NCI-H2227 (cell line): ENCODE measurements around the gene PCBP2.

Experiments used
- DNase-seq: peaks from one replicate; lab custom pipeline; 2025; ENCODE audit not compliant: unreplicated experiment; lab: John Stamatoyannopoulos, UW

Gene PCBP2

GRCh38 chr12:53506881-53507602 lies 55.1 kb downstream of the PCBP2 start, which contains the start of gene NPFF:
NPFF (minus strand) TSS chr12:53507484; CDS start chr12:53507474, 10 bp downstream.
- DNase-seq, result no peak

GRCh38 chr12:53507603-53507885 lies 55.6 kb downstream of the PCBP2 start:
- no peak for DNase-seq

GRCh38 chr12:53508534-53509170 lies 56.8 kb downstream of the PCBP2 start:
- peak; percentile 85 for DNase-seq

GRCh38 chr12:53510181-53510812 lies 58.4 kb downstream of the PCBP2 start:
- no peak for DNase-seq

- no peak for DNase-seq
These were observed 62.0 kb downstream of the PCBP2 start for GRCh38 chr12:53513712-53514410.

- DNase-seq, result no peak
These were observed 62.9 kb downstream of the PCBP2 start for GRCh38 chr12:53514628-53515290.

- no peak for DNase-seq
These were observed 63.4 kb downstream of the PCBP2 start for GRCh38 chr12:53515291-53515680.

GRCh38 chr12:53516758-53517455 lies 65.0 kb downstream of the PCBP2 start:
- no peak for DNase-seq

GRCh38 chr12:53518381-53518780 lies 66.5 kb downstream of the PCBP2 start:
- DNase-seq, result no peak

- DNase-seq, result no peak
These were observed 71.2 kb downstream of the PCBP2 start for GRCh38 chr12:53523131-53523530.

GRCh38 chr12:53524476-53524875 lies 72.6 kb downstream of the PCBP2 start:
- DNase-seq, result no peak

- DNase-seq, result no peak
These were observed 78.2 kb downstream of the PCBP2 start for GRCh38 chr12:53530061-53530460.
